WTC11 (cell line): ENCODE results near the gene PTCD3. TPM values are rescaled to one million over a fixed set of nuclear protein-coding genes. Genes with fewer than 3 reads are reported as not detected.

Experiments used
- ATAC-seq: fragments of 200-7000 bp; cut with Tn5 transposase; 2 replicates; pipeline ENCODE4 v1.10.0; 2021; ENCODE audit warnings: mild to moderate bottlenecking, moderate library complexity
- CTCF ChIA-PET: fragments of 300-600 bp; sonication (Branson Sonifier 250); formaldehyde crosslinking; loops from one replicate; lab custom pipeline; 2021; ENCODE audit warnings: antibody characterized with exemption; lab: Charles Lee
- POLR2A ChIA-PET: fragments of 350-600 bp; sonication (Branson Sonifier 250); formaldehyde crosslinking; loops from one replicate; lab custom pipeline; 2021; ENCODE audit warnings: antibody characterized with exemption; lab: Charles Lee
- DNase-seq: peaks from one replicate; pipeline ENCODE4 v3.0.0; 2021; ENCODE audit warnings: low spot score
- H3K27ac Mint-ChIP-seq: 2 replicates; pipeline ENCODE4 v1.8.0; 2021; ENCODE audit warnings: mixed read lengths
- H3K27me3 Mint-ChIP-seq: 2 replicates; pipeline ENCODE4 v1.8.0; 2021; ENCODE audit warnings: low read depth, mild to moderate bottlenecking, moderate library complexity, mixed read lengths
- H3K36me3 Mint-ChIP-seq: 2 replicates; pipeline ENCODE4 v1.8.0; 2021; ENCODE audit warnings: mixed read lengths
- H3K4me1 Mint-ChIP-seq: 2 replicates; pipeline ENCODE4 v1.8.0; 2022; ENCODE audit warnings: mixed read lengths
- H3K4me3 Mint-ChIP-seq: 2 replicates; pipeline ENCODE4 v1.8.0; 2021; ENCODE audit warnings: mild to moderate bottlenecking, moderate library complexity, mixed read lengths
- H3K9me3 Mint-ChIP-seq: 2 replicates; pipeline ENCODE4 v1.8.0; 2021; ENCODE audit warnings: mixed read lengths
- CTCF ChIP-seq: fragments of 200-600 bp; IDR thresholded peaks from 2 replicates; pipeline ENCODE4 v1.8.0; 2022; ENCODE audit warnings: antibody characterized with exemption
- E2F5 ChIP-seq: sonication (generic); formaldehyde crosslinking; IDR thresholded peaks from 2 replicates; pipeline ENCODE4 v1.8.1; 2022; ENCODE audit warnings: mild to moderate bottlenecking, moderate library complexity, missing genetic modification reagents
- FOXK1 ChIP-seq: sonication (generic); formaldehyde crosslinking; IDR thresholded peaks from 2 replicates; pipeline ENCODE4 v1.8.0; 2022; ENCODE audit warnings: mild to moderate bottlenecking, moderate library complexity, missing genetic modification reagents
- FOXP1 ChIP-seq: sonication (generic); formaldehyde crosslinking; IDR thresholded peaks from 2 replicates; pipeline ENCODE4 v1.8.0; 2022; ENCODE audit warnings: missing genetic modification reagents, mild to moderate bottlenecking, moderate library complexity, borderline replicate concordance
- HMGA2 ChIP-seq: fragments of 250-450 bp; sonication (Bioruptor Pico); IDR thresholded peaks from 2 replicates; pipeline ENCODE4 v1.4.0; 2021; ENCODE audit warnings: mild to moderate bottlenecking, moderate library complexity
- NFATC4 ChIP-seq: fragments of 250-450 bp; sonication (Bioruptor Pico); IDR thresholded peaks from 2 replicates; pipeline ENCODE4 v1.9.0; 2021; ENCODE audit warnings: mild to moderate bottlenecking
- NFE2L1 ChIP-seq: sonication (generic); formaldehyde crosslinking; IDR thresholded peaks from 2 replicates; pipeline ENCODE4 v1.8.1; 2023; ENCODE audit warnings: missing genetic modification reagents
- ZNF219 ChIP-seq: sonication (generic); formaldehyde crosslinking; IDR thresholded peaks from 2 replicates; pipeline ENCODE4 v1.8.0; 2023; ENCODE audit warnings: missing genetic modification reagents, mild to moderate bottlenecking, borderline replicate concordance
- ZNF317 ChIP-seq: sonication (generic); formaldehyde crosslinking; IDR thresholded peaks from 2 replicates; pipeline ENCODE4 v1.8.1; 2023; ENCODE audit warnings: low read depth, mild to moderate bottlenecking, moderate library complexity, missing genetic modification reagents, borderline replicate concordance
- total RNA-seq: library from RNA; stranded (reverse); gene quantifications from 3 replicates; pipeline ENCODE4 v1.2.3, GENCODE V29; 2021
- TF ChIP-seq, protein P1 (sequence below): sonication (generic); formaldehyde crosslinking; IDR thresholded peaks from 2 replicates; pipeline ENCODE4 v1.8.0; 2022; ENCODE audit warnings: mild to moderate bottlenecking, missing genetic modification reagents
- TF ChIP-seq, protein P2 (sequence below): sonication (generic); formaldehyde crosslinking; IDR thresholded peaks from 2 replicates; pipeline ENCODE4 v1.8.1; 2023; ENCODE audit warnings: mild to moderate bottlenecking, missing genetic modification reagents
- TF ChIP-seq, protein P3 (sequence below): sonication (generic); formaldehyde crosslinking; IDR thresholded peaks from 2 replicates; pipeline ENCODE4 v1.8.1; 2022; ENCODE audit warnings: missing genetic modification reagents, borderline replicate concordance
- TF ChIP-seq, protein P4 (sequence below): sonication (generic); formaldehyde crosslinking; IDR thresholded peaks from 2 replicates; pipeline ENCODE4 v1.8.1; 2022; ENCODE audit warnings: low read depth, missing genetic modification reagents, borderline replicate concordance
- TF ChIP-seq, protein P5 (sequence below): sonication (generic); formaldehyde crosslinking; IDR thresholded peaks from 2 replicates; pipeline ENCODE4 v1.8.1; 2022; ENCODE audit warnings: mild to moderate bottlenecking, missing genetic modification reagents, moderate library complexity, borderline replicate concordance
- TF ChIP-seq, protein P6 (sequence below): sonication (generic); formaldehyde crosslinking; IDR thresholded peaks from 2 replicates; pipeline ENCODE4 v1.8.0; 2022; ENCODE audit warnings: mild to moderate bottlenecking, missing genetic modification reagents

The PTCD3 gene
- total RNA-seq, 1 experiment from 2014 or later, result 192 TPM

GRCh38 chr2:86075886-86076285, 30.1 kb upstream of the PTCD3 start:
- H3K36me3 Mint-ChIP-seq, result peaks cover 63% of the 10 kb centered on the region
- H3K27ac Mint-ChIP-seq, result no peak overlapping the region
- no peak for TF ChIP-seq E2F5 (CRISPR knock-in tag)
- H3K27me3 Mint-ChIP-seq, result no peaks in the 10 kb centered on the region
- no peaks in the 10 kb centered on the region for H3K4me1 Mint-ChIP-seq
- H3K4me3 Mint-ChIP-seq, result no peak overlapping the region
- no peak for ATAC-seq
- ChIA-PET CTCF (no interaction called here), POLR2A (no interaction called here)
- no peak for DNase-seq
- no peaks in the 10 kb centered on the region for H3K9me3 Mint-ChIP-seq

DNA sequence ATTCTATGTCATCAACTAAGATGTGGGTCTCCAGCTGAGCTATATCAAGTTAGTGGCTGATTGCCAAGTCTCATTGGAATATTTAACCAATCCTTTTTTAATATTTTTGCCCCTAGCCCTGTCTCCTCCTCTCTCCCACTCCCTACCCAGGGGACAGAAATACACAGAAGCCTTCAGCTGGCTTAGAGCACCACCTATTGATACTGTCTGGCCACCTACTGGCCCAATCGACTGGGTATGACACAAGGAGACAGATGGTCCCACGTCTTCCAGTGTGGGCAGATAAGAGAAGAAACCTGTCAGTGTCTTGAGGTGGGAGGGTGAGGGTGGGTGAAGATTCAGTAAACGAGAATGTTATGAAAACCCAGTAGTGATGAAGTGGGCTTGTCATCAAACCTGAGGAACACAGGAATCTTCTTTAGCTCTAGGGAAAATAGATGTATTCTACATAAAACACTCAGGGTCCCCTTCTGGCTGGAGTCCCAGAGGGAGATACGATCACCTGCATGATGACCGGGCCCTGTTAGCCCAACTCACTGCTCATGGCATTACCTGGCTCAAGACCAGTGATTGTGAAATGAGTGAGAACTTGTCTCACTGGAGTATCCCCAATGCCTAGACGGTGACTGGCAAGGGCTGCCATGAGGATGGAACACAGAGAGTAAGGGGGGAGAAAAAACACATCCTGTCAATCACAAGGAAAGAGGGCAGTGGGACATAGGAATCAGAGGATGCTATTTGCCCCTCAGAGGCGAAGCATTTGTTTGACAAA, 27.1 kb upstream of the PTCD3 start:
- CTCF ChIA-PET, result interaction anchor here (0.6 to 4.9 kb wide), 8 partner anchors 9 to 252 kb away, joined by 3 to 60 read pairs (median 4); partner anchors contain the start of genes POLR1A, PTCD3 and ST3GAL5
- ATAC-seq, result no peak
- DNase-seq, result no peak
- Mint-ChIP-seq H3K4me3 (no peak overlapping the region), H3K27ac (no peak overlapping the region), H3K9me3 (no peaks in the 10 kb centered on the region), H3K36me3 (peaks cover 61% of the 10 kb centered on the region), H3K27me3 (no peaks in the 10 kb centered on the region), H3K4me1 (no peaks in the 10 kb centered on the region)
- POLR2A ChIA-PET, result no interaction called here
- TF ChIP-seq, protein P1, sequence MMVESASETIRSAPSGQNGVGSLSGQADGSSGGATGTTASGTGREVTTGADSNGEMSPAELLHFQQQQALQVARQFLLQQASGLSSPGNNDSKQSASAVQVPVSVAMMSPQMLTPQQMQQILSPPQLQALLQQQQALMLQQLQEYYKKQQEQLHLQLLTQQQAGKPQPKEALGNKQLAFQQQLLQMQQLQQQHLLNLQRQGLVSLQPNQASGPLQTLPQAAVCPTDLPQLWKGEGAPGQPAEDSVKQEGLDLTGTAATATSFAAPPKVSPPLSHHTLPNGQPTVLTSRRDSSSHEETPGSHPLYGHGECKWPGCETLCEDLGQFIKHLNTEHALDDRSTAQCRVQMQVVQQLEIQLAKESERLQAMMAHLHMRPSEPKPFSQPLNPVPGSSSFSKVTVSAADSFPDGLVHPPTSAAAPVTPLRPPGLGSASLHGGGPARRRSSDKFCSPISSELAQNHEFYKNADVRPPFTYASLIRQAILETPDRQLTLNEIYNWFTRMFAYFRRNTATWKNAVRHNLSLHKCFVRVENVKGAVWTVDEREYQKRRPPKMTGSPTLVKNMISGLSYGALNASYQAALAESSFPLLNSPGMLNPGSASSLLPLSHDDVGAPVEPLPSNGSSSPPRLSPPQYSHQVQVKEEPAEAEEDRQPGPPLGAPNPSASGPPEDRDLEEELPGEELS (CRISPR knock-in tag), result no peak
- TF ChIP-seq CTCF (no peak), FOXK1 (CRISPR knock-in tag) (no peak), HMGA2 (CRISPR knock-in tag) (no peak), NFE2L1 (no peak), NFATC4 (no peak), ZNF317 (CRISPR knock-in tag) (no peak), ZNF219 (CRISPR knock-in tag) (no peak), FOXP1 (CRISPR knock-in tag) (no peak)
- TF ChIP-seq, protein P2, sequence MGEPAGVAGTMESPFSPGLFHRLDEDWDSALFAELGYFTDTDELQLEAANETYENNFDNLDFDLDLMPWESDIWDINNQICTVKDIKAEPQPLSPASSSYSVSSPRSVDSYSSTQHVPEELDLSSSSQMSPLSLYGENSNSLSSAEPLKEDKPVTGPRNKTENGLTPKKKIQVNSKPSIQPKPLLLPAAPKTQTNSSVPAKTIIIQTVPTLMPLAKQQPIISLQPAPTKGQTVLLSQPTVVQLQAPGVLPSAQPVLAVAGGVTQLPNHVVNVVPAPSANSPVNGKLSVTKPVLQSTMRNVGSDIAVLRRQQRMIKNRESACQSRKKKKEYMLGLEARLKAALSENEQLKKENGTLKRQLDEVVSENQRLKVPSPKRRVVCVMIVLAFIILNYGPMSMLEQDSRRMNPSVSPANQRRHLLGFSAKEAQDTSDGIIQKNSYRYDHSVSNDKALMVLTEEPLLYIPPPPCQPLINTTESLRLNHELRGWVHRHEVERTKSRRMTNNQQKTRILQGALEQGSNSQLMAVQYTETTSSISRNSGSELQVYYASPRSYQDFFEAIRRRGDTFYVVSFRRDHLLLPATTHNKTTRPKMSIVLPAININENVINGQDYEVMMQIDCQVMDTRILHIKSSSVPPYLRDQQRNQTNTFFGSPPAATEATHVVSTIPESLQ (CRISPR knock-in tag), result no peak
- TF ChIP-seq, protein P3, sequence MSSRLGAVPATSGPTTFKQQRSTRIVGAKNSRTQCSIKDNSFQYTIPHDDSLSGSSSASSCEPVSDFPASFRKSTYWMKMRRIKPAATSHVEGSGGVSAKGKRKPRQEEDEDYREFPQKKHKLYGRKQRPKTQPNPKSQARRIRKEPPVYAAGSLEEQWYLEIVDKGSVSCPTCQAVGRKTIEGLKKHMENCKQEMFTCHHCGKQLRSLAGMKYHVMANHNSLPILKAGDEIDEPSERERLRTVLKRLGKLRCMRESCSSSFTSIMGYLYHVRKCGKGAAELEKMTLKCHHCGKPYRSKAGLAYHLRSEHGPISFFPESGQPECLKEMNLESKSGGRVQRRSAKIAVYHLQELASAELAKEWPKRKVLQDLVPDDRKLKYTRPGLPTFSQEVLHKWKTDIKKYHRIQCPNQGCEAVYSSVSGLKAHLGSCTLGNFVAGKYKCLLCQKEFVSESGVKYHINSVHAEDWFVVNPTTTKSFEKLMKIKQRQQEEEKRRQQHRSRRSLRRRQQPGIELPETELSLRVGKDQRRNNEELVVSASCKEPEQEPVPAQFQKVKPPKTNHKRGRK (CRISPR knock-in tag), result no peak
- TF ChIP-seq, protein P4, sequence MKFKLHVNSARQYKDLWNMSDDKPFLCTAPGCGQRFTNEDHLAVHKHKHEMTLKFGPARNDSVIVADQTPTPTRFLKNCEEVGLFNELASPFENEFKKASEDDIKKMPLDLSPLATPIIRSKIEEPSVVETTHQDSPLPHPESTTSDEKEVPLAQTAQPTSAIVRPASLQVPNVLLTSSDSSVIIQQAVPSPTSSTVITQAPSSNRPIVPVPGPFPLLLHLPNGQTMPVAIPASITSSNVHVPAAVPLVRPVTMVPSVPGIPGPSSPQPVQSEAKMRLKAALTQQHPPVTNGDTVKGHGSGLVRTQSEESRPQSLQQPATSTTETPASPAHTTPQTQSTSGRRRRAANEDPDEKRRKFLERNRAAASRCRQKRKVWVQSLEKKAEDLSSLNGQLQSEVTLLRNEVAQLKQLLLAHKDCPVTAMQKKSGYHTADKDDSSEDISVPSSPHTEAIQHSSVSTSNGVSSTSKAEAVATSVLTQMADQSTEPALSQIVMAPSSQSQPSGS (CRISPR knock-in tag), result no peak
- TF ChIP-seq, protein P5, sequence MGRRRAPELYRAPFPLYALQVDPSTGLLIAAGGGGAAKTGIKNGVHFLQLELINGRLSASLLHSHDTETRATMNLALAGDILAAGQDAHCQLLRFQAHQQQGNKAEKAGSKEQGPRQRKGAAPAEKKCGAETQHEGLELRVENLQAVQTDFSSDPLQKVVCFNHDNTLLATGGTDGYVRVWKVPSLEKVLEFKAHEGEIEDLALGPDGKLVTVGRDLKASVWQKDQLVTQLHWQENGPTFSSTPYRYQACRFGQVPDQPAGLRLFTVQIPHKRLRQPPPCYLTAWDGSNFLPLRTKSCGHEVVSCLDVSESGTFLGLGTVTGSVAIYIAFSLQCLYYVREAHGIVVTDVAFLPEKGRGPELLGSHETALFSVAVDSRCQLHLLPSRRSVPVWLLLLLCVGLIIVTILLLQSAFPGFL, result no peak
- TF ChIP-seq, protein P6, sequence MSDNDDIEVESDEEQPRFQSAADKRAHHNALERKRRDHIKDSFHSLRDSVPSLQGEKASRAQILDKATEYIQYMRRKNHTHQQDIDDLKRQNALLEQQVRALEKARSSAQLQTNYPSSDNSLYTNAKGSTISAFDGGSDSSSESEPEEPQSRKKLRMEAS (CRISPR knock-in tag), result no peak
